ENCODE measurements around the gene RGS18.
"Not testable (repeated sequence)": the region's sequence is repeated elsewhere in the genome, so short reads cannot be mapped to it uniquely, and the experiment has no call there.

The RGS18 gene

GRCh38 chr1:192167011-192167410, 8.7 kb downstream of the RGS18 start:
- no peak for DNase-seq (ENCODE audit: low read depth)

- no peak for DNase-seq (ENCODE audit: low read depth)
These were observed 9.8 kb downstream of the RGS18 start for GRCh38 chr1:192167911-192168700.

GRCh38 chr1:192168964-192169363, 10.7 kb downstream of the RGS18 start:
- DNase-seq (ENCODE audit: low read depth) = no peak

- DNase-seq (ENCODE audit: low read depth) = no peak
These were observed 12.1 kb downstream of the RGS18 start for GRCh38 chr1:192170196-192170984.

GRCh38 chr1:192171123-192171522, 12.9 kb downstream of the RGS18 start:
- no peak for DNase-seq (ENCODE audit: low read depth)

GRCh38 chr1:192175971-192176370, 17.7 kb downstream of the RGS18 start:
- DNase-seq (ENCODE audit: low read depth) = no peak

- DNase-seq (ENCODE audit: low read depth) = no peak
These were observed 25.5 kb downstream of the RGS18 start for GRCh38 chr1:192183788-192184187.

GRCh38 chr1:192186197-192186596, 27.9 kb downstream of the RGS18 start:
- no peak for DNase-seq (ENCODE audit: low read depth)

GRCh38 chr1:192190066-192190465, 31.8 kb downstream of the RGS18 start:
- no peak for DNase-seq (ENCODE audit: low read depth)

GRCh38 chr1:192201303-192201702, 43.0 kb downstream of the RGS18 start:
- DNase-seq (ENCODE audit: low read depth) = no peak

GRCh38 chr1:192224396-192224795, 66.1 kb downstream of the RGS18 start:
- no peak for DNase-seq (ENCODE audit: low read depth)

- DNase-seq (ENCODE audit: low read depth) = no peak
These were observed 66.6 kb downstream of the RGS18 start for GRCh38 chr1:192224846-192225245.

GRCh38 chr1:192225266-192225665, 67.0 kb downstream of the RGS18 start:
- DNase-seq (ENCODE audit: low read depth) = no peak

- peak; percentile 58 for DNase-seq (ENCODE audit: low read depth)
These were observed 67.4 kb downstream of the RGS18 start for GRCh38 chr1:192225703-192226102.

- no peak for DNase-seq (ENCODE audit: low read depth)
These were observed 69.1 kb downstream of the RGS18 start for GRCh38 chr1:192227330-192227729.

- DNase-seq (ENCODE audit: low read depth) = not testable (repeated sequence)
These were observed 69.7 kb downstream of the RGS18 start for GRCh38 chr1:192227980-192228379.

GRCh38 chr1:192232817-192233417, 74.7 kb downstream of the RGS18 start:
- no peak for DNase-seq (ENCODE audit: low read depth)

- no peak for DNase-seq (ENCODE audit: low read depth)
These were observed 76.9 kb downstream of the RGS18 start for GRCh38 chr1:192235127-192235526.
